ENCODE results near the gene HIF1A.
"Not testable (repeated sequence)": the region's sequence is repeated elsewhere in the genome, so short reads cannot be mapped to it uniquely, and the experiment has no call there.

HIF1A gene

GRCh38 chr14:61749264-61749663 lies 54.0 kb downstream of the HIF1A start:
- no peak for DNase-seq (ENCODE audit: low read depth in 3 of 3)

DNA sequence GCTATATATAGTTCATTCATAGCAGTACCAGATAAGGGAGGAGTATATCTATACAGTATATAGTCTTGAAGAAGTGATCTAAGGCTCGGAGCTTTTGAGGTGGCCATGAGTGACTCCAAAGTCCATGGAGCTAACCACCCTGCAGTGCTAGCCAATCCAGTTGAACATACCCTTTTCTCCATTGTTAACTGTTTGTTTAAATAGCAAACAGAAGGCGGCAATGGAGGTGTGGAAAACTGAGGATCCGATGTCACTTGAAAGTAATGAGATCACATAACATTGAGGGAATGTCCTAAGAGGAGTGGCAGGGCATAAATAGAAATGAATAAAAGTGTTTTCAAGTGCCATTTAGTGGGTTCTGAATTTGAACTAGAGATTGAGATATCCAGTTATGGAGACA lies 54.6 kb downstream of the HIF1A start:
- DNase-seq (ENCODE audit: low read depth in 3 of 3), result no peak

DNA sequence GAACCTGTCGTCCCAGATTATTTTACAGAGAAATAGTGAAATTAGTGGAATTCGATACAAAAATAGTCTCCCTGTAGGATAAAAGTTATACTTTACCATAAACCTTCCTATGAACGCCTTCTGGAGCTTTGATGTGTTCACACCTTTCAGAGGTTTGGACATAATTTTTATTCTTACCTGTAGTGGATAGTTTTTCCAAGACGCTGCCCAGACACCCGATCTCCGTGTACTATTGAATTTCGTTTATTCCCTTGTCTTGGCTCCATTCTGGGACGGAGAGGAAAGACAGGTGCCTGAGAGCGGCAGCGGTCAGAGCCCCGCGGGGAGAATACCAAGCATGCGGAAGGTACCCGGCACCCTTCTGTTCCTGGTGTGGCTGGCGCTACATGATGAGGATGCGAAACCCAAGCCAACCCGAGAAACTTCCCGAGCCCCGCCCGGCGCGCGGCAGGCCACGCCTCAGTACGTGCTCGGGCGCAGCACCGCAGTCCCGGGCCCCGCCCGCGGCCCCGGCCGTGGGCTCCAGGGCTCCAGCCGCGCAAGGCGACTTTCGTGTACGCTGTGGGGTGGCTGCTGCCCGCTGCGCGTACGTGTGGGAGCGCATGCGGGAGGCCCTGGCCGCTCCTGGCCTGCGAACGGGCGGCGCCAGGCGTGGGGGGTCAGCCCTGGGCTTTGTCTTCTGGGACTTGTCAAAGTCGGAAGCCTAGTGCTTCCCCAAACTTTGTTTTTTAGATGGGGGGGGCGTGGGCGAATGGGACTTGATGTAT lies 55.6 kb downstream of the HIF1A start:
- DNase-seq (ENCODE audit: low read depth in 3 of 3), result peak; percentile 50 to 86 (median 52)

- no peak for DNase-seq (ENCODE audit: low read depth in 3 of 3)
Measured at GRCh38 chr14:61751475-61751989, 56.2 kb downstream of the HIF1A start.

DNA sequence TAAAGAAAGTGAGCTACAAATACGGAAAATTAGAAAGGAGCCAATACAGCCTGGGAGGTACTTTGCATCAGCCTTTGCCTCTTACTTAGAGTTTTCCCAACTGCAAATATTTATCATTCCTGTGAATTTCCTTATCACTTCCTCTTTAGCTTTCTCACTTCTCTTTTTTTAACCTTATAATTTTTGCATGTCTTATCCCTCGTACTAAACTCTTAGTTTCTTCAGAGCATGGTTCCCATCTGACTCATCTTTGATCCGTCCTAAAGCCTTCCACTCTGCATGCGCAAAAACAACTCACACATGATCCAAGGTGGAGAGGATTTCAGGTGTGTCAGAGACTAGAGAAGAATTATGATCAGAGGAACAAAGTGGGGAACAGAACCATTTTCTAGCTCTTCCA lies 57.3 kb downstream of the HIF1A start:
- DNase-seq (ENCODE audit: low read depth in 3 of 3), result no peak

- no peak for DNase-seq (ENCODE audit: low read depth in 3 of 3)
Measured at GRCh38 chr14:61753631-61754030, 58.3 kb downstream of the HIF1A start.

DNA sequence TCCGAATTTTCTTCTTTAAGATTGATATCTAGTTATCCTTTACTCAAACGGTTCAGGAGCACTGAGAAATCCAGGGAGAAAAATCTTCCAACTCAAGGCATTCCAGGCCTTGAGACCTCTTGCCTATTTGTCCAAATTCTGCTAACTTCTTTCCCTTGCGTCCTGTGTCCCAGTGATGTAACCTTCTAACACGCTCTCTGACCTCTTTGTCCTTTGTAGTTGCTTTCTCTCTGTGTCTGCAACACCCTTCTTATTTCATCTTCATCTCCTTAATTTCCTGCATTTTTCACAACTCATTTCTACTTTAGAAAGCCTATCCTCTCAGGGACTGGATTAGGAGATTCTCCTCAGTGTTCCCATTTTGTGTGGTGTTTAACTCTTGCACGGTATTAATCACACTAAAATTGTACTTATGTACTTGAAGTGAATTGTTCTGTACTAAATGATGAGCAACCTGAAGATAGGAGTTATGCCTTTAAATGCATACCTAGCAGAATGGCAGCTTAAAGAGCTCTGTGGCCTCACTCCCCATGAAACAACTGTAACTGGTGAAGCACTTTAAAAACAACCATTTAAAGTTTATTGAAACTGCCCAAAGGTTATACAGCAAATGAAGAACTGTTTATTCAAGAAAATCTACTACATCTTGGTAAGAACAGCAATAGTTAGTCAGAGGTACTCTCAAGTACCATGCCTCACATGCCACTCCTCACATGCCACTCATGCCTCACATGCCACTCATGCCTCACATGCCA lies 59.5 kb downstream of the HIF1A start:
- DNase-seq (ENCODE audit: low read depth in 3 of 3), result no peak

DNA sequence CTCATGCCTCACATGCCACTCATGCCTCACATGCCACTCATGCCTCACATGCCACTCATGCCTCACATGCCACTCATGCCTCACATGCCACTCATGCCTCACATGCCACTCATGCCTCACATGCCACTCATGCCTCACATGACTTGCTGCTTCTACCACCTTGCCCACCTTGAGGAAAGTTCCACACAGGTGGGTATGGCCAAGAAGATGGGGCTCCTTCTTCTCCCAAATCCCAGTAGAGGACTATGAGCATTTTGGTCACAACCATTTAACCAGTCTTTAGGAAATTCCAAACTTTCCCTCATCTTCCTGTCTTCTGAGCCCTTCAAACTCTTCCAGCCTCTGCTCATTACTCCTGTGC lies 60.0 kb downstream of the HIF1A start:
- DNase-seq (ENCODE audit: low read depth in 3 of 3), result not testable (repeated sequence)

- DNase-seq (ENCODE audit: low read depth in 3 of 3), result no peak
Measured at GRCh38 chr14:61756135-61756534, 60.8 kb downstream of the HIF1A start.

DNA sequence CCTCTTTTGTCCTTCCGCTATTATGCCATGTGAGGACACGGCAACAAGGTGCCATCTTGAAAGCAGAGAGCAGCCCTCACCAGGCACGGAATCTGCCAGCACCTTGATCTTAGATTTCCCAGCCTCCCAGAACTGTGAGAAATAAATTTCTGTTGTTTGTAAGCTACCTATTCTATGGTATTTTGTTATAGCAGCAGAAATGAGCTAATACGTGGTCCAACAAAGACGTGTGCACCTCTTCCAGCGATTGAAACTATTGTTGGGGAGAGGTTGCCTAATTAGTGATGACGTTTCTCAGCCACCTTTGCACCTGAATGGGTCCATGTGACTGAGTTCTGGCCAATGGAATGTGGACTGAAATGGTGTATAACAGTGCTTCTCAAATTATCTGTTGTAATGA lies 64.6 kb downstream of the HIF1A start:
- no peak for DNase-seq (ENCODE audit: low read depth in 3 of 3)

DNA sequence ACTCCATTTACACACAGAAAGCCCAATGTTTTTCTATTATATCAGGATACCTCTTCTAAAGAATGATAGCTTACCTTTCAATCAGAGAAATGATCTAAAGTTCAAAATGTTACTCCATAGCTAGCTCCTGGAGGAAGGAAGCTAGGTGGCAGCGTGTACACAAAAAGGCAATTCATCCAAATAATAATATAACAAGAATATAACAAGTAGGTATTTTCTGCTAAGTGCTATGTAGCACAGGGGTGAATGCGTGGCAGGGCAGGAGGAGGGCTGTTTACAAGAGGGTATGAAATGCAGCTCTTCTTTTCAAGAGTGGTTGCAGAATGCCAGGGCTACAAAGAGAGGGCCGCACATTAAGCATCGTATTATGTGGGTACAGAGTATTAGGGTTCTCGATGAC lies 66.2 kb downstream of the HIF1A start:
- no peak for DNase-seq (ENCODE audit: low read depth in 3 of 3)

DNA sequence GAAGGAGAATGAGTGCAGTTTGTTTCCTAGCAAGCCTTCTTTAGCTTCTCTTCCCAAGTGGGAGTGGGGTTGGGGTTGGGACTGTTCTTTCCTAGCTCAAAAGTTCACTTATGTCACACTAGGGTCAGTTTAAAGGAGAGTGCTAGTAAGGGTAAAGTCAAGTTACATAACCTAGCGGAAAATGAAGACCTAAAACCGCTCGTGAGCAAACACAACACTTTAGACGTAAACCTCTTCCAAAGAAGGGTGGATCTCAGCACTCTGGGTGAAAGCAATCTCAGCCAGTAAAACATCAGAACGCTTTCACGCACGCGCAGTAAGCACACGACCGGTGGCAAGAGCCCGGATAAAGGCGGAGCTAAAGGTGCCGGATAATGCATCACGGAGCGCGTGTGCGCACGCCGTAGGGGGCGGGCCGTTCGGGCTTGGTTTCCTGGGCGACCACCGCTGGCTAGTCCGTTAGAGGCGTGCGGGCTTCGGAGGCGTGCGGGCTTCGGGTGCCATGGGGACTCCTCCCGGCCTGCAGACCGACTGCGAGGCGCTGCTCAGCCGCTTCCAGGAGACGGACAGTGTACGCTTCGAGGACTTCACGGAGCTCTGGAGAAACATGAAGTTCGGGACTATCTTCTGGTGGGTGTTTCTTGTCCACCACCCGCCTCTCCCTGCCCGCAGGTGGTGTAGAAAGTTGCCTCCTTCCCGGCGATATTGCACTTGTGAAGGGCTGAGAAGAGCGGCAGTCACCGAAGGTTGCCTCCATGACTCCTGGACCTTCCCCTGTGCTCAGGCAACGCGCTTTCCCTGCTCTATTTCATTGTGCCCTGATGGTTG lies 66.9 kb downstream of the HIF1A start, which contains the start of gene SNAPC1:
Gene SNAPC1 (plus strand): TSS at position 462 of the 828 bp plus-strand sequence. CDS start 41 bp downstream, at position 503.
- peak; percentile 92 to 98 (median 95) for DNase-seq (ENCODE audit: low read depth in 3 of 3)

GRCh38 chr14:61764342-61765122 lies 69.2 kb downstream of the HIF1A start:
- no peak for DNase-seq (ENCODE audit: low read depth in 3 of 3)

- DNase-seq (ENCODE audit: low read depth in 3 of 3), result no peak
Measured at GRCh38 chr14:61765225-61765943, 70.1 kb downstream of the HIF1A start.

DNA sequence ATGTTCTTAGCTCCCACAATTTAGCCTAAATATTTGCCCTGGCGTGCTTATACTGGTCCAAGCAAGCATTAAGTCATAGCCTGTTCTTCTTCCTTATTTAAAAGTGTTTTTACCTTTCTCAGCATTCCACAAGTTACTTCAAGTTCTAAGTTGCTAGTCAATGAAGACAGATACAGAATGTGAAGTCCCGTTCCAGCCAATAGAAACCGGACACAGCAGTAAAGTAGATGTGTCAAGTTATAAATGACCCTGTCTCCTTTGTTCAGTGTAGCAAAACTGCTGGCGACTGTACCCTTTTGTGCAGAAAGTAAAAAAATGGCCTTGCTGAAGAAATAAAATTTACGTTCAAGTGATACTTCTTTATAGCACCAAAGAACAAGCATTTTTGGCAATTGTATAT lies 70.8 kb downstream of the HIF1A start:
- no peak for DNase-seq (ENCODE audit: low read depth in 3 of 3)

- no peak for DNase-seq (ENCODE audit: low read depth in 3 of 3)
Measured at GRCh38 chr14:61768240-61768639, 72.9 kb downstream of the HIF1A start.

DNA sequence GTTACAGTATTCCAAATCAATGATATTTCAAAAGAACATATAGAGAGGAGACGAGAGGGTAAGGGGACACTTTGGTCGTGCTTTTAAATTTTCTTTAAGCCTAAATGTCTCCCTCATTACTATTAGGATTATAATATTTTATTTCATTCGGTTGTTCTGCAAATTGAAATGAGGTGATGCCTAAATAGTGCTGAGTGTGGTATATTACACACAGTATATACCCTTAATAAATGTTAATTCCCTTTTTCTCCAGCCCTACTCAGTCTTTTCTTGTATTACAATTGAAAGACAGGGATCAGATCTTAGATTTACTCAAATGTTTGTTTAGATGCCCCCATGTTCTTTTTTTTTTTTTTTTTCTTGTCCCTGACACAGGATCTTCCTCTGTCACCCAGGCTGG lies 74.6 kb downstream of the HIF1A start:
- no peak for DNase-seq (ENCODE audit: low read depth in 3 of 3)

GRCh38 chr14:61774861-61775260 lies 79.5 kb downstream of the HIF1A start:
- no peak for DNase-seq (ENCODE audit: low read depth in 3 of 3)

DNA sequence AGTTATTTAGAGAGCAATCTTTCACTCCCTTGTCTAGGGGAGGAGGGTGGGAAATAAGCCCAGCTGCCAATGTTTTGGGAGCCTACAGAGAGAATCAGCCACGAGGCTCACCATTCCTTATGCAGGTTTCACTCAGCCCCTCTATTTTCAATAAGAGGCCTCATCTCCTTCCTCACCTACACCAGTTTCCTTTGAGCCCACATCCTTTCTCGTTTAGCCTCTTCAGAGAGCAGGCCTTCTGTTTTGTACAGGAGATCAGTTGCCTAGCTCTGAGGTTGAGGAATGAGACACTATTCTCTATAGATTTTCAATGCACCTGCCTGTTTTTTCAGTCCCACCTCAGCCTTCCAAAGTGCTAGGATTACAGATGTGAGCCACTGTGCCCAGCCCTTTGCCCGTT lies 84.8 kb downstream of the HIF1A start:
- no peak for DNase-seq (ENCODE audit: low read depth in 3 of 3)

DNA sequence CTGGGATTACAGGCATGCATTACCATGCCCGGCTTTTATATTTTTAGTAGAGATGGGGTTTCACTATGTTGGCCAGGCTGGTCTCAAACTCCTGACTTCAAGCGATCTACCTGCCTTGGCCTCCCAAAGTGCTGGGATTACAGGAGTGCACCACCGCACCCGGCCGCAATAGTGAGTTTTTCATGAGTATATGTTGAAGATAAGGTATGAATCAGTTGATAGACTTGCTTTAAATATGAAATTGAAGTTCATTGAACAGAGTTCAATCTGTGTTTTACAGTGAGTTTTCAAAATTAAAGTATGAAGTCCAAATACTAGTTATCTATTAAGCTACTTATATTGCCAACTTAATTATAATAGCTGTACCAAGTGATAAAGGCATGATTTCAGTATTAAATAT lies 102.0 kb downstream of the HIF1A start:
- DNase-seq (ENCODE audit: low read depth in 3 of 3), result no peak

All from stimulated activated CD4-positive, alpha-beta T cell treated with anti-CD3 and anti-CD28 coated beads, TNF-alpha, amount 100 ng/mL, for 24 hours (primary cell).